RWPE2 (cell line): ENCODE results near the gene FADS6.

Source experiments
- ATAC-seq: fragments of 200-7000 bp; cut with Tn5 transposase; 3 replicates; pipeline ENCODE4 v1.9.1; 2021; ENCODE audit warnings: low read depth
- DNase-seq: peaks from one replicate; pipeline ENCODE4 v3.0.0-alpha.2; 2020; ENCODE audit warnings: low spot score
- H3K27ac ChIP-seq: fragments of 450-650 bp; 2 replicates; pipeline ENCODE4 v1.5.1; 2017; ENCODE audit warnings: mild to moderate bottlenecking; ENCODE audit not compliant: poor library complexity, severe bottlenecking
- H3K27me3 ChIP-seq: fragments of 250-450 bp; sonication (Bioruptor Pico); 2 replicates; pipeline ENCODE4 v1.5.1; 2021; ENCODE audit warnings: mild to moderate bottlenecking, moderate library complexity; ENCODE audit not compliant: insufficient read depth, poor library complexity, severe bottlenecking
- H3K36me3 ChIP-seq: fragments of 250-450 bp; sonication (Bioruptor Pico); 2 replicates; pipeline ENCODE4 v1.5.1; 2020; ENCODE audit warnings: low read depth, mild to moderate bottlenecking, moderate library complexity
- H3K4me1 ChIP-seq: fragments of 250-450 bp; sonication (Bioruptor Pico); 2 replicates; pipeline ENCODE4 v1.5.1; 2021; ENCODE audit warnings: mild to moderate bottlenecking, moderate library complexity; ENCODE audit not compliant: insufficient read depth, poor library complexity, severe bottlenecking
- H3K4me3 ChIP-seq: fragments of 250-450 bp; sonication (Bioruptor Pico); 2 replicates; pipeline ENCODE4 v1.5.1; 2021; ENCODE audit warnings: mild to moderate bottlenecking, moderate library complexity; ENCODE audit not compliant: severe bottlenecking
- H3K9me3 ChIP-seq: fragments of 250-450 bp; sonication (Bioruptor Pico); 2 replicates; pipeline ENCODE4 v1.5.1; 2021; ENCODE audit warnings: mild to moderate bottlenecking, moderate library complexity; ENCODE audit not compliant: severe bottlenecking
- TF ChIP-seq, protein P1 (sequence below): fragments of 450-650 bp; IDR thresholded peaks from one replicate; pipeline ENCODE4 v1.5.1; 2017; ENCODE audit warnings: mild to moderate bottlenecking, moderate library complexity; ENCODE audit not compliant: poor library complexity, severe bottlenecking

FADS6 gene

DNA sequence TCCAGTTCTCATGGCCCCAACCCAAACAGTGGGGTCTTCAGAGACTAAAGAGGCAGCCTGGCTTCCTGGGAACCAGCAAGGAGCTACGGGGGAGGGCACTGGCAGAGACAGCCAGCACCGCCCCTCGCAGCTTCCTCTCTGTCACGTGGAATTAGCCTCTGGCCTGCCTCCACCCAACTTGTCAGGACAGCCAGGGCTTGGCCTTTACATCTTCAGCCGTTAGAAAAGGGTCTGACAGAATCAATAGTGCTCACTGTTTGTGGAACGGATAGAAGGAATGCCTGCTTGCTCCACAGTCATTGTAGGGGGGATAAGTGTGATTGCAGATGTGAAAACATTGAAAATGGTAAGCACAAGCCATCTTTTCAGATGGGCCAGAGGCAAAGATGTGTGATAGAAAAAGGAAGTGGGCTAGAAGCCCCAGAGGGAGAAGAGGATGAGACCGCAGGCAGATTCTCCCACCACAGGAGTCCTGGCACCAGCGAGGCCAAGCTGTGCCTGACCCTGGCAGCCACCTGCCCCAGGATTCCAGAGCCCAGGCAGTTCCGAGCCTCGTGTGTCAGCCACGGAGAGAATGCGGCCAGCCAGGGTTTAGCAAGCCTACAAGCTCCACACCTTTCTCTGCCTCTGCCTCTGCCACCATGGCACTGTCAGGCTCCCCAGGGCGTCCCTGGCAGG lies 52.3 kb downstream of the FADS6 start:
- H3K36me3 ChIP-seq: no peaks in the 10 kb centered on the region
- H3K27ac ChIP-seq: no peak overlapping the region
- no peak overlapping the region for H3K4me3 ChIP-seq
- ATAC-seq: 0 out of 3 replicates have a peak, but pooled peaks have one; percentile 24
- H3K27me3 ChIP-seq: peaks cover 8% of the 10 kb centered on the region
- TF ChIP-seq, protein P1, sequence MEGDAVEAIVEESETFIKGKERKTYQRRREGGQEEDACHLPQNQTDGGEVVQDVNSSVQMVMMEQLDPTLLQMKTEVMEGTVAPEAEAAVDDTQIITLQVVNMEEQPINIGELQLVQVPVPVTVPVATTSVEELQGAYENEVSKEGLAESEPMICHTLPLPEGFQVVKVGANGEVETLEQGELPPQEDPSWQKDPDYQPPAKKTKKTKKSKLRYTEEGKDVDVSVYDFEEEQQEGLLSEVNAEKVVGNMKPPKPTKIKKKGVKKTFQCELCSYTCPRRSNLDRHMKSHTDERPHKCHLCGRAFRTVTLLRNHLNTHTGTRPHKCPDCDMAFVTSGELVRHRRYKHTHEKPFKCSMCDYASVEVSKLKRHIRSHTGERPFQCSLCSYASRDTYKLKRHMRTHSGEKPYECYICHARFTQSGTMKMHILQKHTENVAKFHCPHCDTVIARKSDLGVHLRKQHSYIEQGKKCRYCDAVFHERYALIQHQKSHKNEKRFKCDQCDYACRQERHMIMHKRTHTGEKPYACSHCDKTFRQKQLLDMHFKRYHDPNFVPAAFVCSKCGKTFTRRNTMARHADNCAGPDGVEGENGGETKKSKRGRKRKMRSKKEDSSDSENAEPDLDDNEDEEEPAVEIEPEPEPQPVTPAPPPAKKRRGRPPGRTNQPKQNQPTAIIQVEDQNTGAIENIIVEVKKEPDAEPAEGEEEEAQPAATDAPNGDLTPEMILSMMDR: no peak
- no peak for DNase-seq
- peaks cover 5% of the 10 kb centered on the region for H3K4me1 ChIP-seq
- H3K9me3 ChIP-seq: no peaks in the 10 kb centered on the region

DNA sequence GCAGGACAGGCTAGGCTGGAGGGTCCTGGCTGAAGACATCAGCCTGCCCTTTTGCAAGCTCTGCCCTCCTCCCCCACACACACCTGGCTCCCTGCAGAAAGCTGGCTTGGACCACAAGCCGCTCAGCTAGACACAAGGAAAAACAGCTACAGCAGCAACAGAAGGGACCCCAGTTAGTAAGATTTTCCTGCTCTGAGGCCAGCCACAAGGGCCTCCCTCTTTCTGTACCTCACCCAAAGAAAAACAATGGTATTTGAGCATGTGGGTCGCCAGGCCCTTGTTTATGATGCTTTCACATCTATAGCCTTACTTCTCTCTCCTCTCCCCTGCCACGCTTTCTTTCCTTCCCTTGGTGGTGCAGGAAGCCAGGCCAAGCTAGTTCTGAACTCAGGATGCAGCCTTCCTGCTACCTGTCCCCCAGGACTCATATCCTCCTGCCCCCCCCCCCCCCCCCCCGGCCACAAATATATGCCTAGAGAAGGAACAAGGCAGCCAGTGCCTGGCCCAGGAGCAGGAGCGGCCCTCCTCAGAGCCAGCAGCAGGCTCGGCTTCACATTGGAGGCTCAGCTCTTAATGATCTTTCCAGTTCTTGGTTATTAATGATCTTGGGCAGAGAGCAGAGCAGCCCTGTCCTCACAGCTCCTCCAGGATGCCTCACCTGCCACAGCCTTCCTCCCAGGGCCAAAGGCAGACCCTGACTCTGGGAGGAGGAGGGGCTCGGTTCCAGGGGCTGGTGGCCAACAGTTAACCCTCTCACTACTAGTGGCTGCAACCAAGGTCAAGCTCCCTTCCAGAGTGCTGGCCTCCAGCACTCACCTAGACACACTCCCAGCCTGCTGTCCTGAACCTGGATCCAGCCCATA lies 53.2 kb downstream of the FADS6 start:
- TF ChIP-seq, protein P1: no peak
- no peak for ATAC-seq
- Histone ChIP-seq H3K4me3 (no peak overlapping the region), H3K4me1 (peaks cover 5% of the 10 kb centered on the region), H3K27ac (no peak overlapping the region), H3K9me3 (no peaks in the 10 kb centered on the region), H3K36me3 (no peaks in the 10 kb centered on the region), H3K27me3 (peaks cover 8% of the 10 kb centered on the region)
- no peak for DNase-seq

DNA sequence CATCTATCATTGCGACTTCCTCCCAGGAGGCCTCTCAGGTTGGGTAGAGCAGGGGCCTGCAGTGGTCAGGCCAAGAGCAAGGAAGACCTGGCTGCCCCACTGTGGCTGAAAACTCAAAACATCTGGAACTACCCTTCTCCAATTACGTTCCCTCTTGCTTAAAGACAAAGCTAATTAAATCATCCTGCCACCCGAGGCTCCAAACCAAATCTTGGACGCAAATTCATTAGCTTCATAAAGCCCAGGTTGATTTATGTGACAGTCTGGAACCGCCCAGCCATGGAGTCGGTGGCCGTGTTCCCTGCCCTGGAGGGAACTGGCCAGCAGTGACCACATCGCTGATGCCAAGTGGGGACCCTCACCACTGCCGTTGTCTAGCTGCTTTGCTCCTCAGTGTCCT lies 55.2 kb downstream of the FADS6 start:
- DNase-seq (no peak), ATAC-seq (no peak)
- H3K4me3 ChIP-seq: no peak overlapping the region
- H3K4me1 ChIP-seq: peaks cover 6% of the 10 kb centered on the region
- no peak overlapping the region for H3K27ac ChIP-seq
- H3K36me3 ChIP-seq: no peaks in the 10 kb centered on the region
- TF ChIP-seq, protein P1: no peak
- peaks cover 1% of the 10 kb centered on the region for H3K27me3 ChIP-seq
- no peaks in the 10 kb centered on the region for H3K9me3 ChIP-seq

DNA sequence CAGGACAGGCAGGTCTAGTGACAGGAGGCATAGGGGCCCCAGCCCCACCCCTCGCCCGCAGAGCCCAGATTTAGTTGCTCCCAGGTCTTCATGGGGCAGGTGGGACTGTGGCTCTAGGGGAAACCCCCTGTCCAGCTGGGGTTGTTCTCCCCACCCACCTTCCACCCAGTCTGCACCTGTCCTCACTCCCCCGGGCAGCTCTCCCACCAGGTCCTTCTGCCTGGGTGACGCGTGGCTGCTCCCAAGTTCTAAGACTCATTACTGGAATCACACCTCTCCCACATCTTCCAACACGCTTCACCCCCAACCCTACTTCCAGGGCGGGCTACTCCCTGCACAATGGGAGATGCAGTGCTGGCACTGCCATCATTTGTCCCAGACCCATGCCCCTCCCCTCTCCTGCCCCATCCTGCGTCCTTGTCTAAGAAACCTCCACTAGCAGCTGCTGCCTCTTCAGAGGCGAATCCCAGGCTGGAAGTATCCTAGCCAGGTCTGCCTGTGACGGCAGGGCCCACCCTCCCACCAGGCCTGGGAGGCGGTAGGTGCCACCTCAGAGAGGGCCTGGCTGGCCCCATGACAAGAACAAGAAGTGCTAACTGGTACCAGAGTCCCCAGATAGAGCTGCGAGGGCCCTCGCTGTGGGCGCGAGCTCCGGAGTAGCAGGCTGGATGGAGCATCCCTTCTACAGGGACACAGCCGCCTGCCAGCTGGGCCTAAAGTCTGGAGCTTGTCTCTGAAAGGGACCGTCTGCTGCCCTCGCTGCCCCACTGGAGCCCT lies 56.6 kb downstream of the FADS6 start:
- H3K27me3 ChIP-seq: no peaks in the 10 kb centered on the region
- peaks cover 11% of the 10 kb centered on the region for H3K4me1 ChIP-seq
- no peak for ATAC-seq
- DNase-seq: no peak
- no peaks in the 10 kb centered on the region for H3K9me3 ChIP-seq
- H3K4me3 ChIP-seq: no peak overlapping the region
- no peak overlapping the region for H3K27ac ChIP-seq
- TF ChIP-seq, protein P1: no peak
- H3K36me3 ChIP-seq: no peaks in the 10 kb centered on the region
